Kidney capillary endothelial cell (primary cell): ENCODE measurements around the gene ZNF534.
"Not testable (repeated sequence)": the region's sequence is repeated elsewhere in the genome, so short reads cannot be mapped to it uniquely, and the experiment has no call there.

ENCODE experiments used
- DNase-seq: peaks from one replicate; pipeline ENCODE4 v3.0.0-alpha.2; 2018; ENCODE audit warnings: low spot score

ZNF534 gene

DNA sequence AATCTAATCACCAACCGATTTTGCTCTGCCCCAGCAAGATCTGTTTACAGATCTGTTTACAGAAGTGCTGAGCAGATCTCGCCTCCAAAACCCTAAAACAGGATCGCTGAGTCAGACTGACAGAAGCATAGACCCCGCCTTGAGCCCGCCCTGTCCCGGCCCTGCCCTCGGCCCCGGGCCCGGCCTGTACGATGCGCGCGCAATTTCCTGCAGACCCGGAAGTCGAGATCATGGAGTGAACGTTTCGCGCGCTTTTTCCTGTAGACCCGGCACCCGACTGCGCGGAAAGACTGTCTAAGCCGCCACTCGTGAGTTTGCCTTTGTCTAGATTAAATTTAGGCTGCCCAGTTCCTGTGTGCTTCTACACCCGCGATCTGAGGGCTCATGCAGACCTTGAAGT lies at the start of gene ZNF534:
Gene ZNF534, plus strand, starts transcription at position 212 of the 400 bp plus-strand sequence. CDS start 2,327 bp downstream, outside the sequence.
- DNase-seq: no peak

DNA sequence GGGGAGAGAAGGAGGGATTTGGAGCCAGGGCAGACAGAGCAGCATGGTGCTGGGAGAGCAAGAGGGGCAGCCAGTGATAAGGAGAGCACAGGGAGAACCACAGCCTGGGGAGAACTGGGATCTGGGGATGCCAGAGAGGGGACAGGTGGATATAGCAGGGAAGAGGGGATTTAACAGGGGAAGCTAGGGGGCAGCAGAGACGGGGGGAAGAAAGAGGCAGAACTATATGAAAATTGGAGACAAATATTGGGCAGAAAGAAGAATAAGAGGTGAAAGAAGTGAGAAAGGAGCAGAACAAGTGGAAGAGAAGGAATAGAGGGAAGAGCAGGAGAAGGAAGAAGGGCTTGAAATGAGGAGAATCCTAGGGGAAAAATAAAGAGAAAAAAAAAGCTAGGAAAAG lies 37.8 kb upstream of the ZNF534 start:
- DNase-seq: no peak

DNA sequence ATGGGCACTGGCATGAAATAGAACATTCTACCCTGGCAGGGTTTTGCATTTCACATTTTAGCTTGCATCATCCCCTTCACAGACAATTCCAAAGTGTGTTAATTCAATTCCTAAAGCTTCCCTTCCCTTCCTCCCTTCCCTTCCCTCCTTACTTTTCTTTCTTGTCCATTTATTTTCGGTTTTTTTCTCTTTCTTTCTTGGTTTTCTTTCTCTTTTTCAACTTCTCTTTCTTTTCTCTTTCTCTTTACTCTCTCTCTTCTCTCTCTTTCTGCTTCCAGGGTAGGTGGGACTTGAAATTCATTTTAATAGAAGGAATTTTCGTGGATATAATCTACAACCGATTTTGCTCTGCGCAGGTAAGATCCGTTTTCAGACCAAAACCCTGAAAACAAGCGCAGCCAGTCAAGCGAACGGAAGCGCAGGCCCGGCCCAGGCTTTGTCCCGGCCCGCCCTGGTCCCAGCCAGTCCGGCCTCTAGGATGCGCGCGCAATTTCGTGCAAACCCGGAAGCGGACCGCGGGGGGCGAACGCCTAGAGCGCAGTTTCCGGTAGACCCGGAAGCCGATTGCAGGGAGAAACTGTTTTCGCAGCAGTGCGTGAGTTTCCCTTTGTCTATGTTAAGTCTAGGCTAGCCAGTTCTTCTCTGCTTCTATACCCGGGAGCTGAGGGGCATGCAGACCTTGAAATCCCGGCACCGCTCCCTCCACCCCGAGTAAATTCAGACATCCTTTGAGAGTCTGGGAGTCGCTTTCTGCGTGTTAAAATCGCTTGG lies 31.5 kb upstream of the ZNF534 start, which contains the start of gene ZNF528:
Gene ZNF528, plus strand, starts transcription at position 540 of the 771 bp plus-strand sequence. CDS start 4,165 bp downstream, outside the sequence.
- peak; percentile 83 for DNase-seq

DNA sequence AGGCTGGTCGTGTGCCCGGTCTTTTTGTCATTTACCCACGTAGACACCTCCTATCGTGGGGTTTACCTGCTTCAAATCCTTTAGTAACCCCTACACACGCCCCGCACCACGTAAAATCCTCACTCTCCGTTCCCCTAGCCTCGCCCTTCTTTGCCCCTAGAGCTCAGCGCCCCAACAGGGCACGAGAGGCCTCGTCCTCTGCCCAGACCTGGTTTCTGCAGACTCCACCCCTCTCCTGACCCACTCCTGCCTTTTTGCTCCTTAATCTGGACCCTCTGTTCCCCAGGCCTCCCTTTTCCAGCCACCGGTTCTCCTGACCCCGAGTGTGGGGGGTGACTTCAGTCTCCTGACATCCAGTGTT lies 30.9 kb upstream of the ZNF534 start:
- no peak for DNase-seq

DNA sequence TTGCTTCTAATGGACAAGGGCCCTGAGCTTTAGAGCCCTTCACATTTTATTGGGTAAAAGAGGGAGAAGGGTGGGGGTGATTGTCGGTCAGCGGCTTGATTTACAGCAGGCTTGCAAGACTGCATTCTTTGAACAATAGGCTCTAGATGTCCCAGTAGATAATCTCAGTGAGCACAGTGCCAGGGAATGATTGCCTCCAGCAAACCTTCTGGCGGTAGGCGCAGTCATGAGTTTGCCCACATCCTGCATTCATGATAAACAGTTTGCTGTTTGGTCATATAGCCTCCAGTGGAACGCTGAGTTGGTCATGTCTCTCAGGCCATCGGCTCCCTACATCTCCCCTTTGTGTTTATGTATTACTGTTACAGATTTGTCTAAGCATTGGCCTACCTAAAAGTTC lies 18.7 kb upstream of the ZNF534 start:
- DNase-seq: no peak

DNA sequence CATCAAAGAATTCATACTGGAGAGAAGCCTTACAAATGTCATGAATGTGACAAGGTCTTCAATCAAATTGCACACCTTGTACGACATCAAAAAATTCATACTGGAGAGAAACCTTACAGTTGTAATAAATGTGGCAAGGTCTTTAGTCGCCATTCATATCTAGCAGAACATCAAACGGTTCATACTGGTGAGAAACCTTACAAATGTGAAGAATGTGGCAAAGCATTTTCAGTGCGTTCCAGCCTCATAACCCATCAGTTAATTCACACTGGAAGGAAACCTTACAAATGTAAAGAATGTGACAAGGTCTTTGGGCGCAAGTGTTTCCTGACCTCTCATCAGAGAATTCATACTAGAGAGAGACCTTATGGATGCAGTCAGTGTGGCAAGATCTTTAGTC lies 13.2 kb upstream of the ZNF534 start:
- no peak for DNase-seq

DNA sequence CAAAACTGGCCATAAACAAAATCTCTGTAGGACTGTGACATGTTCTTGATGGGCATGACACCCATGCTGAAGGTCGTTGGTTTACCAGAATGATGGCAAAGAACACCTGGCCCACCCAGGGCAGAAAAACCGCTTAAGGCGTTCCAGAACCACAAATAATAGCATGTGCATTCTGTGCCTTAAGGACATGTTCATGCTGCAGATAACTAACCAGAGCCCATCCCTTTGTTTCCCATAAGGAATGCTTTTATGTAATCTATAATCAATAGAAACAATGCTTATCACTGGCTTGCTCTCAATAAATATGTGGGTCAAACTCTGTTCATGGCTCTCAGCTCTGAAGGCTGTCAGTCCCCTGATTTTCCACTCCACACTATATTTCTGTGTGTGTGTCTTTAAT lies 13.2 kb downstream of the ZNF534 start:
- no peak for DNase-seq

DNA sequence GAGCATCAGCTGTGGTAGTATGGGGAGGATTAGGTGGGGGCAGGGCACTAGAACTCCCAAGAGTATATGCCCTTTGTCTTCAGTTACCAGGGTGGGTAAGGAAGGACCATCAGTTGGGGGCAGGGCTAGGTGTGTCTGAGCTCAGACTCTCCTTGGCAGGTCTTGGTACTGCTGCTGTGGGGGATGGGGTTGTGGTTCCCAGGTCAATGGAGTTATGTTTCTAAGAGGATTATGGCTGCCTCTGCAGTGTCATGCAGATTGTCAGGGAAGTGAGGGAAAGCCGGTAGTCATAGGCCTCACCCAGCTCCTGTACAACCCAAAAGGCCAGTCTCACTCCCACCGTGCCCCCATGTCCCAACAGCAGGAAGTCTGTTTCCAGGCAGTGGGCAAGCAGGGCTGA lies 15.6 kb downstream of the ZNF534 start:
- DNase-seq: no peak

DNA sequence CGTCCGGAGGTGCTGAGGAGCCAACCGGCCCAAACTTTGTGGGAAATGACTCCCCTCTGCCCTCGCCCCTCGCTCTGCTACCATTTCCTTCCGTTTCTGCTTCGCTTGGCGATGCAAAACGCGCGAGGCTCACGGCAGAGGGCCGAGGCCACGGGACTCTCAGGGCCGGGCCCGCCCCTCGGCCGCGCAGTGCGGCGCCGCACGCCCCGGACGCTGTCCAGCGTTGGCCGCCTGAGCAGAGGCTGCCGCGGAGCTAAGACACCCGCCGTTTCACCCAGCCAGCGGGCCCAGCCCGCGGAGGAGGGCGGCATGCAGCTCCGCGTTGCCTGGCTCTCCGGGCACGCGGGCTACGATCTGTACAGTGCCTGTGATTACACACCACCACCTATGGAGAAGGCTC lies 22.3 kb downstream of the ZNF534 start:
- DNase-seq: no peak

DNA sequence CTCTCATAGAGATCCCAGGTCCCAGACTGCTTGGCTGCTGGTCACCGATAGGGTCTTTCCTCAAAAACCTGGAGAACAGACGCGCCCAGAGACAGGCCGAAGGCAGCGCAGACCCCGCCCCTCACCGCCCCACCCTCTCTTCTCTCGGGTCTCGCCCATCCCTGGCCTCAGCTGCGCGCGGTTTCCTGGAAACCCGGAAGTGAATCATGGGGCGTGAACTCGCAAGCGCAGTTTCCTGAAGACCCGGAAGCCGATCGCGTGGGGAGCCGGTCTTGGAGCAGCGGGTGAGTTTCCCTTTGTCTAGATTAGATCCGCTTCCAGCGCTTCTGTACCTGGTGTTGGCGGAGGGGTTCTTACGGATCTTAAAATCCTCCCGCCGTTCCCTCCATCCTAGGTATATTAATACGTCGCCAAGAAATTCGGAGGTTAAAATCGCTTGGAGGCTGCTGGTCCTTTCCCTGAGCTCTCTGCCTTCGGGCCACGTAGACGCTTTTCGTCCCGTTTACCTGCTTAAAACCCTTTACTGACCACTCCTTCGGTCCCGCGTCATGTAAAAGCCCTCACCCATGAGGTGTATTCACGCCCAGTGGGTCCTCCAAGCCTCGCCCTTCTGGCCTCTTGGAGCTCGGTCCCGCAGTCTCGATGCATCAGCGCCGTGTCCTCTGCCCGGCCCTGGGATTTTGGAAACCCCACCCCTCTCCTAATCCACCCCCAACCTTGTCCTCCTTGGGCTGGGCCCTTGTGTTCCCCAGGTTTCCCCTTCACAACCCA lies 24.6 kb downstream of the ZNF534 start, which contains the start of gene ZNF578:
Gene ZNF578, plus strand, starts transcription at position 230 of the 771 bp plus-strand sequence. CDS start 48,293 bp downstream, outside the sequence.
- DNase-seq: peak; percentile 66

DNA sequence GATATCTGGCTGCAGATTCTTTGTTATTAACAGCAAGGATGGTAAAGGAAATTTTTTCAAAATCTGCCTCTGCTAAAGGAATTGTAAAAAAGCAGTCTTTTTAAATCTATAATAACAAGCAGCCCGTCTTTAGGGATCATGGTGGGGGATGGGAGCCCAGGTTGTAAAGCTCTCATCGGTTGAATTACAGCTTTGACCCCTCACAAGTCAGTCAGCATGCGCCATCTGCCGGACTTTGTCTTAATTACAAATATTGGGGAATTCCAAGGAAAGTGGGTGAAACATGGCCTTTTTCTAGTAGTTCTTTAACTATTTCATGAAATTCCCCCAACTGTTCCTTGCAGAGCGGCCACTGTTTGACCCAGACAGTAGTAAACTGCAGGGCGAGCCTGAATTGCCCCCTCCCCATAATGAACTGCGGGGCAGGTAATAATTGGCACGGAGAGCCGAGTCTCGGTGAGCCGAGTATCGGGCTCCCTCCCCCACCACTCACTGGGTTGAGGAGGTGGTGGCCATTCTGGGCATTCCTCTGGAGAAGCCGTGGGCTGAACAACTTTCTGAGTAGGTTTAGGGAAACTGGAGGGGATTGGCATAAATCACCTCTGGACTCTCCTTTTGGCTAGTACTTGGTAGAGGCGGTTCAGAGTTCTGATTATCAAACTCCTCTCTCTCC lies 36.0 kb downstream of the ZNF534 start:
- no peak for DNase-seq

DNA sequence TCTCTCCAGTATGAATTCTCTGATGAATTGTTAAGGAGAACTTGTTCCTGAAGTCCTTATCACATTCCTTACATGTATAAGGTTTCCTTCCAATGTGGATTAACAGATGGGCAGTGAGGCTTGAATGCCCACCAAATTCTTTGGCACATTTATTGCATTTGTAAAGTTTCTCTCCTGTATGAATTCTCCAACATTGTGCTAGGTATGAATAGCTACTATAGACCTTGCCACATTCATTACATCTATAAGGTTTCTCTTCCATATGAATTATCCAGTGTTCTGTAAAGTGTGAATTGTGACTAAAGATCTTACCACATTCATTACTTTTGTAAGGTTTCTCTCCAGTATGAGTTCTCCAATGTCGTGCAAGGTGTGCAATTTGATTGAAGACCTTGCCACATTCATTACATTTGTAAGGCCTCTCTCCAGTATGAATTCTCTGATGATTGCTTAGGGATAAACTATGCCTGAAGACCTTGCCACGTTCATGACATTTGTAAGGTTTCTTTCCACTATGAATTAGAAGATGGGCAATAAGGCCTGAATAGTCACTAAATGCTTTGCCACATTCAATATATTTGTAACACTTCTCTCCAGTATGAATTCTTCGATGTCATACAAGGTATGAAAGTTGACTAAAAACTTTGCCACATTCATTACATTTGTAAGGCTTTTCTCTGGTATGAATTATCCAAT lies 44.9 kb downstream of the ZNF534 start:
- DNase-seq: no peak

DNA sequence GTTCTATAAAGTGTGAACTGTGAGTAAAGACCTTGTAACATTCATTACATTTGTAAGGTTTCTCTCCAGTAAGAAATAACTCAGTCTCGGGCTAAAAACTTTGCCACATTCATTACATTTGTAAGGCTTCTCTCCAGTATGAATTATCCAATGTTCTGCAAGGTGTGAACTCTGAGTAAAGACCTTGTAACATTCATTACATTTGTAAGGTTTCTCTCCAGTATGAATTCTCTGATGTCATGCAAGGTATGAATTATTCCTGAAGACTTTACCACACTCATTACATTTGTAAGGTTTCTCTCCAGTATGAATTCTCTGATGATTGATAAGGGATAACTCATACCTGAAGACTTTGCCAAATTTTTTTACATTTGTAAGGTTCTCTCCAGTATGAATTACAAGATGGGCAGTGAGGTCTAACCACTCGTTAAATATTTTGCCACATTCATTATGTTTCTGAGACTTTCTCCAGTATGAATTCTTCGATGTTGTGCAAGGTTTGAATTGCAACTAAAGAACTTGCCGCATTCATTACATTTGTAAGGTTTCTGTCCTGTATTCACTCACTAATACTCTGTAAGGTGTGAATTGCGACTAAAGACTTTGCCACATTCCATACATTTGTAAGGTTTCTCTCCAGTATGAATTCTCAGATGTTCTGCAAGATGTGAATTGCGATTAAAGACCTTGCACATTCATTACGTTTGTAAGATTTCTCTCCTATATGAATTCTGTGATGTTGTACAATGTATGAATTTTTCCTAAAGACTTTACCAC lies 45.6 kb downstream of the ZNF534 start:
- DNase-seq: no peak

DNA sequence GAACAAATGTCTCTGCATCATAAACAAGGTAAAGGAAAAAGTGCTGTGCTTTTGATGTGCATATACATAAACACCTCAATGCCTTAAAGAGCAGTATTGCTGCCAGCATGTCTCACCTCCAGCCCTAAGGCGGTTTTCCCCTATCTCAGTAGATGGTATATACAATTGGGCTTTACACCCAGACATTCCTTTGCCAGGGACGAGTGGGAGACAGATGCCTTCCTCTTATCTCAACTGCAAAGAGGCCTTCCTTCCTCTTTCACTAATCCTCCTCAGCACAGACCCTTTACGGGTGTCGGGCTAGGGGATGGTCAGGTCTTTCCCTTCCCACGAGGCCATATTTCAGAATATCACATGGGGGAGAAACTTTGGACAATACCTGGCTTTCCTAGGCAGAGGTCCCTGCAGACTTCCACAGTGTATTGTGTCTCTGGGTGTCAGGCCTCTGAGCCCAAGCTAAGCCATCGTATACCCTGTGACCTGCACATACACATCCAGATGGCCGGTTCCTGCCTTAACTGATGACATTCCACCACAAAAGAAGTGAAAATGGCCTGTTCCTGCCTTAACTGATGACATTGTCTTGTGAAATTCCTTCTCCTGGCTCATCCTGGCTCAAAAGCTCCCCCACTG lies 55.3 kb downstream of the ZNF534 start:
- not testable (repeated sequence) for DNase-seq

DNA sequence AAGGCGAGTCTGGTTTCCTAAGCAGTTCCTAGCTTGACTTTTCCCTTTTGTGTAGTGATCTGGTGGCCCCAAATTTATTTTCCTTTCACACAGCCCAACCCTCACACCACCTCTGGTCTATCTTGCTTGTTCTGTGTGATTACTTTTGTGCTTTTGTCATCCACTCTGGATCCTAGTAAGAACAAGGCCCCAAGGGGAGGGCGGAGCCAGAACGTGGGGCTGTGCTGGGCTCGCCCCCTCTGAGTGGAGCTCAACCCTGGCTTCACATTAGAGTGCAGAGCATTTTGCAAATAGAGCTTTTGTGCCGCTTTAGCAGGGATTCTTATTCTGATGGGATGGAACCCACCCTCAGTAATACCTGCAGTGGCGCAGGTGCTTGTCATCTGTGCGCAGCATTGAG lies 56.1 kb downstream of the ZNF534 start:
- DNase-seq: not testable (repeated sequence)

DNA sequence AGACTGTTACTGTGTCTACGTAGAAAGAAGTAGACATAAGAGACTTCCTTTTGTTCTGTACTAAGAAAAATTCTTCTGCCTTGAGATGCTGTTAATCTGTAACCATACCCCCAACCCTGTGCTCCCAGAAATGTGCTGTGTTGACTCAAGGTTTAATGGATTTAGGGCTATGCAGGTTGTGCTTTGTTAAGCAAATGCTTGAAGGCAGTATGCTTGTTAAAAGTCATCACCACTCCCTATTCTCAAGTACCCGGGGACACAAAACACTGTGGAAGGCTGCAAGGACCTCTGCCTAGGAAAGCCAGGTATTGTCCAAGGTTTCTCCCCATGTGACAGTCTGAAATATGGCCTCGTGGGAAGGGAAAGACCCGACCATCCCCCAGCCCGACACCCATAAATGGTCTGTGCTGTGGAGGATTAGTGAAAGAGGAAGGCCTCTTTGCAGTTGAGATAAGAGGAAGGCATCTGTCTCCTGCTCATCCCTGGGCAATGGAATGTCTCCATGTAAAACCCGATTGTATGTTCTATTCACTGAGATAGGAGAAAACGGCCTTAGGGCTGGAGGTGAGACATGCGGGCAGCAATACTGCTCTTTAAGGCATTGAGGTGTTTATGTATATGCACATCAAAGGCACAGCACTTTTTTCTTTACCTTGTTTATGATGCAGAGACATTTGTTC lies 56.8 kb downstream of the ZNF534 start:
- not testable (repeated sequence) for DNase-seq

DNA sequence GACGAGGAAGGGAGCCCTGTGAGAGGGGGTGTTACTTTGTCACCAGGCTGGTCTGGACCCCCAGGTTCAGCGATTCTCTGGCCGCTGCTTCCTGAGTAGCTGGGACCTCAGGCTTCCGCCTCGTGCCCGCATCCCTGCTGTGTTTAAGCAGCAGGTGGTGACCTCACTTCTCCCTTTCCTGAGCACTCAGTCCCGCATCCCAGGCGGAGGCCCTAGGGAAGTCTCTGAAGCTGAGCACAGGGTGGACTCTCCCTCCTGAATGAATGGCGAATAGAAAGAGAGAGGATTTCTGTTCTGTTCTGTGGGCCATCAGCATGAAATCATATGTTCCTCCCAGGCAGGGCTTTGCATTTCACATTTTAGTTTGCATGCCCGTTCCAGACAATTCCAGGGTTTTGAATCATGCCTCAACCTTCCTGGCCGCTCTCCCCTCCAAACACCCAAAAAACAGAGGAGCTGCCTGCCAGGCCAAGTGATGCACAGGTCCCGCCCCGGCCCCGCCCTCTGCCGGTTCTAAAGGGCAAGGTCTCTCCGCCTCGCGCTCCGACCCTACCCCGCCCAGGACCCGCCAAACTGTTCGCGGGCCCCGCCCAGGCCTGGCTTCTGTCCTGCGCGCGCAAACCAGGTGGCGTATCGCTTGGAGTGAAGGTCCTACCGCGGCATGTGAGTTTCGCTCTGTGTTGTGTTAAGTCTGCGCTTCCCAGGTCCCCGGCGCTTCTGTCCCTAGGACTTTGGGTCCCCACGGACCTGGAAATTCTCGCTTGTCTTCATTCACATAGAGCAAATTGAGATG lies 63.4 kb downstream of the ZNF534 start:
- DNase-seq: no peak

DNA sequence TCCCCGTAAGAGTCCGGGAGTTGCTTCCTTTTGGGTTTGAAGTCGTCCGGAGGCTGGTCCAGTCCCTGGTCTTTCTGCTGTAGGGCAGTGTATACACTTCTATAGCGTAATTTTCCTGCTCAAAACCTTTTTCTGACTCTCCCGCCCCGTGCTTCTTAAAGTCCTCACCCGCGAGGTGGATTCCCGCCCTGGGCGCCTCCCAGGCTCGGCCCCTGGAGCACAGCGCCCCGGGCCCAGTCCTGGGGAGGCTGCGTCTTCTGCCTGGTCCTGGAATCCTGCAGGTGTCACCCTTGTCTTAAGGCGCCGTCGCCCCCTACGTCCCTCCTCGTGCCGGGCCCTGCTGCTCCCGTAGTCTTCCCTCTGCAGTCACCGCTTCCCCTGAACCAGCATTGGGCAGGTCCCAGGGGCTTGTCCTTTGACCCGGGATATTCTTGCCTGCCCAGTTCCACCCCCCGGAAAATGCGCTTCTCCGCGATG lies 64.1 kb downstream of the ZNF534 start:
- no peak for DNase-seq

DNA sequence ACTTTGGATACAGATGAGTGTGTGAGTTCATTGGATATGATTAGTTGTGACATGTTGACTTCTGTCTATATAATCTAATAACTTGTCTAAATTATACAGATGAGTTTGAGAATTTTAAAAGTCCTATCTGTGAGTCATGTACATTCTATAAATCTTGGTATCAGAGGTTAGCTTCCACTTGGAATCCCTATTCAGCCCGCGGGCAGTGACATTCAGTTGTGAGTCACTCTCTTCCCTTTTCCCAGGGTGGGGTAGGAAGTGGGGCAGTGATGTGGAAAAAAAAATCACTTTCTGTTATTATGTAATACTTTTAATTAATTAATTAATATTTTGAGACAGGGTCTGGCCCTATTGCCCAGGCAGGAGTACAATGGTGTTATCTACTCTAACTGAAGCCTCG lies 65.6 kb downstream of the ZNF534 start:
- peak; percentile 5 for DNase-seq
